Esophagus muscularis mucosa (tissue), 4 donors: ENCODE results near the gene ZWILCH. TPM values are rescaled to one million over a fixed set of nuclear protein-coding genes. Genes with fewer than 3 reads are reported as not detected.

Source experiments
- DNase-seq: peaks from one replicate; pipeline ENCODE4 v3.0.0-alpha.2; 2017; ENCODE audit errors: extremely low spot score
- H3K27ac ChIP-seq, 4 donors: fragments of 200-600 bp; sonication (generic); replicated peaks in 1 of 4; 1 replicate in 3 of 4; 2 replicates in 1 of 4; pipeline ENCODE4 v1.5.1; 2016 to 2019; ENCODE audit warnings: mild to moderate bottlenecking in 1 of 4
- H3K27me3 ChIP-seq, 4 donors: fragments of 200-600 bp; sonication (generic); one replicate each; pipeline versions ENCODE4 v1.5.1 to v1.6.0; 2016 to 2019
- H3K36me3 ChIP-seq, 4 donors: fragments of 200-600 bp; sonication (generic); one replicate each; pipeline ENCODE4 v1.5.1; 2016 to 2019
- H3K4me1 ChIP-seq, 4 donors: fragments of 200-600 bp; sonication (generic); one replicate each; pipeline ENCODE4 v1.5.1; 2016 to 2019
- H3K4me3 ChIP-seq, 4 donors: fragments of 200-600 bp; sonication (generic); 1 replicate in 2 of 4; 2 replicates in 2 of 4; pipeline ENCODE4 v1.5.1; 2016 to 2019; ENCODE audit warnings: mild to moderate bottlenecking in 4 of 4, moderate library complexity in 1 of 4
- H3K9me3 ChIP-seq, 4 donors: fragments of 200-600 bp; sonication (generic); 1 replicate in 3 of 4; 2 replicates in 1 of 4; pipeline ENCODE4 v1.5.1; 2016 to 2019
- CTCF ChIP-seq, 3 experiments: fragments of 200-600 bp in 2 of 3; fragments of 450-650 bp in 1 of 3; sonication (generic) in 2 of 3; IDR thresholded peaks; one replicate each; pipeline ENCODE4 v1.5.1; 2017 to 2019; ENCODE audit warnings: antibody characterized with exemption in 3 of 3, mild to moderate bottlenecking in 2 of 3, moderate library complexity in 1 of 3
- EP300 ChIP-seq: sonication (generic); formaldehyde crosslinking; IDR thresholded peaks from one replicate; pipeline ENCODE4 v1.6.1; 2017; ENCODE audit warnings: antibody characterized with exemption
- POLR2A ChIP-seq: fragments of 450-650 bp; IDR thresholded peaks from one replicate; pipeline ENCODE4 v1.6.1; 2017; ENCODE audit warnings: antibody characterized with exemption, moderate library complexity, mild to moderate bottlenecking, low read depth
- POLR2AphosphoS5 ChIP-seq, 2 donors: sonication (generic); formaldehyde crosslinking; IDR thresholded peaks; one replicate each; pipeline ENCODE4 v1.6.1; 2017; ENCODE audit warnings: antibody characterized with exemption in 2 of 2
- WGBS: methylation state at CpG from one replicate; pipeline ENCODE4 v1.1.5; 2018; 5-methylcytosine and 5-hydroxymethylcytosine counted together
- intact Hi-C: fragments of 100-400 bp; cut with DNase I; formaldehyde crosslinking; loops from one replicate; pipeline ENCODE4 v1.15.1; 2023
- small RNA-seq, 3 donors: library from RNA; depleted of rRNA; stranded (forward); fragments of <200 nt; gene quantifications; one replicate each; pipeline ENCODE3, GENCODE V24; 2016
- total RNA-seq, 4 donors: library from RNA; depleted of rRNA; stranded (reverse); fragments of >200 nt; gene quantifications; one replicate each; pipeline versions ENCODE4 v1.1.0 to v1.2.1, GENCODE V29; 2016

The ZWILCH gene
- total RNA-seq, 4 donors from 2014 or later: 2.1 to 3.3 (median 2.4) TPM

DNA sequence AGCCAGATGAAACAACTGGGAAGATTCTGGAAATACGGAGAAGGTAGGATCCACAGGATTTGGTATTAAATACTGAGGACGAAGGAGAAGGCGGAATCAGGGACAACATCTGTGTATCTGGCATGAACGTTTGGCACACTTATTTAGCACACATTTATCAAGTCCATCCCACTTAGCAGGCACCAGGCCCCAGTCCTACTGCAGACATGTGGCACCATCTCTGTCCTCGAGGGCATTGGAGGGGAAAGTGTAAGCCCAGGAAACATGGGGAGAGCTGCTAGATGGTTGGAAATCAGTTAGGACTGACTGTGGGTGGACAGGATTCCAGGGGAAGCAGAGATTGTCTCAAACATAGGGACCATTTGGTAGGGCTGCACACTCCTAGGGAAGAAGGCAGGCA lies 89.7 kb downstream of the ZWILCH start:
- Histone ChIP-seq H3K27ac (no peak overlapping the region), H3K4me1 (no peaks in the 10 kb centered on the region), H3K4me3 (no peak overlapping the region), H3K36me3 (no peaks in the 10 kb centered on the region), H3K27me3 (no peaks in the 10 kb centered on the region), H3K9me3 (no peaks in the 10 kb centered on the region)
- WGBS: 88% methylated on average over 5 of the region's 5 CpGs
- TF ChIP-seq CTCF (IDR thresholded peaks at IDR 0.05): no peak
- no peak for TF ChIP-seq POLR2AphosphoS5 (IDR thresholded peaks at IDR 0.05)
- no peak for TF ChIP-seq POLR2A
- no peak for TF ChIP-seq EP300
- no peak for DNase-seq
- intact Hi-C loops: no loop called here

DNA sequence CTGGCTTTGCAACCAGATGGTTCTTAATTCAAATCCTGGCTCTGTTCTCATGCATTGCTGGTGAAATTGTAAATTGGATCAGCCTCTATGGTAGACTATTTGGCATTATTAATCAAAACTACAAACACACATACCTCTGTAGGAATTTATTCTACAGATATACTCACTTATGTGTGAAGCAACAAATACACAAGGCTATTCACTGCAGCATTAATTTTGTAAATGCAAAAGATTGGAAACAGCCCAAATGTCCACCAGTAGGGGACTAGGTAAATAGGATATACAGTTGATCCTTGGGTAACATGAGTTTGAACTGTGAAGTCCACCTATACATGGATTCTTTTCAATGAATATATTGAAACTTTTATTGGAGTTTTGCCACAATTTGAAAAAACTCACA lies 90.2 kb downstream of the ZWILCH start:
- H3K4me3 ChIP-seq: no peak overlapping the region
- intact Hi-C loops: no loop called here
- no peaks in the 10 kb centered on the region for H3K9me3 ChIP-seq
- H3K4me1 ChIP-seq: no peaks in the 10 kb centered on the region
- DNase-seq: no peak
- TF ChIP-seq EP300: no peak
- TF ChIP-seq POLR2AphosphoS5 (IDR thresholded peaks at IDR 0.05): no peak
- no peak for TF ChIP-seq POLR2A
- TF ChIP-seq CTCF (IDR thresholded peaks at IDR 0.05): no peak
- H3K36me3 ChIP-seq: no peaks in the 10 kb centered on the region
- H3K27ac ChIP-seq: no peak overlapping the region
- no peaks in the 10 kb centered on the region for H3K27me3 ChIP-seq

GRCh38 chr15:66595931-66596545 lies 90.9 kb downstream of the ZWILCH start:
- Histone ChIP-seq H3K4me1 (no peaks in the 10 kb centered on the region), H3K9me3 (no peaks in the 10 kb centered on the region), H3K36me3 (no peaks in the 10 kb centered on the region), H3K4me3 (no peak overlapping the region), H3K27ac (no peak overlapping the region), H3K27me3 (no peaks in the 10 kb centered on the region)
- intact Hi-C loops: no loop called here
- TF ChIP-seq POLR2AphosphoS5 (IDR thresholded peaks at IDR 0.05): no peak
- TF ChIP-seq CTCF (IDR thresholded peaks at IDR 0.05): no peak
- no peak for TF ChIP-seq EP300
- no peak for TF ChIP-seq POLR2A
- 80% methylated on average over 8 of the region's 8 CpGs for WGBS
- no peak for DNase-seq

DNA sequence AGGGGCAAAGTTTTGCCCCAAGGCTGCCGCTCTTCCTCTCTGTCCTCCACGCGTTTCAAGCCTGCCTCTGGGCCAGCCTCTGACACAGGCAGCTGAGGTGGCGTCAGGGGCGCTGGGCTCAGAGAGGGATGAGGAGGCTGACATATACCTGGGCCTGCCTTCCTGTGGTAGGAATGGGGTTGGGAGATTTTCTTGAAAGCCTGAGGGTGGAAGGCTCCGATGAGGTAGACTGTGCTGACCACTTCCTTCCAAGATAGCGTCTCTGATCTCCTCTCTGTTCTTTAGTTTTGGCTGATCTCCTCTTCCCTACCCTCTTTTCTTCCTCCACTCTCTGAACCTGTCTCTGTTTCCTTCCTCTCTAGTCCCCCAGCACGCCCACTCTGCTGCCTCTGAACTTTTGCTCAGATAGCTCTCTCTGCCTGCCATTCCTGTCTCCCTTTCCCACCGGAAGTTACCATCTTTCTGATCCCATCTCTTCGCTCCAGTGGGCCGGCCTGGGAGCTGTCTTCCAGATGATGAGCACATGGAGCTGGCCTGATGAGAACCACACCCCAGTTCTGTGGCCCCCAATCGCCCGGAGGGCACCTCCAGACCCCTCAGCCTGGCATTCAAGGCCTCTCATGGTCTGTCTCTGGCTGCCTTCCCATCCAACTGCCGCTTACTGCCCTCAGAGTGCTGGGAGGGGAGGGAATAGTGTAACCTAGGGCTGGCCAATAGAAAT lies 93.1 kb downstream of the ZWILCH start:
- TF ChIP-seq CTCF (IDR thresholded peaks at IDR 0.05) (no peak), EP300 (no peak), POLR2AphosphoS5 (IDR thresholded peaks at IDR 0.05) (no peak), POLR2A (no peak)
- 83% methylated on average over 10 of the region's 14 CpGs for WGBS
- no peaks in the 10 kb centered on the region for H3K36me3 ChIP-seq
- no peak overlapping the region for H3K4me3 ChIP-seq
- no peak overlapping the region for H3K27ac ChIP-seq
- DNase-seq: no peak
- H3K4me1 ChIP-seq: no peaks in the 10 kb centered on the region
- intact Hi-C loops: no loop called here
- no peaks in the 10 kb centered on the region for H3K9me3 ChIP-seq
- no peaks in the 10 kb centered on the region for H3K27me3 ChIP-seq

Small RNA genes within 50 kb of the gene (small RNA-seq; reads per million reads assigned to genes)
- 0 to 0.25 (median 0) reads per million in 3 donors for gene MIR4512
- gene RF01159: 0 reads per million in 3 donors
- 0 reads per million in 3 donors for gene SNORD16
- gene SNORD18A: 0 reads per million in 3 donors
- 0 reads per million in 3 donors for gene SNORD18B
- 0 reads per million in 3 donors for gene SNORD18C

Other genes starting within 250 kb of the ZWILCH start
- 10 to 100 TPM; 33.3 to 47.9 (median 34.8) TPM for gene DIS3L, start 211.8 kb upstream of the ZWILCH start, total RNA-seq
- 1 to 10 TPM; 2.9 to 5.3 (median 3.8) TPM for gene TIPIN, start 148.6 kb upstream of the ZWILCH start, total RNA-seq
- 10 to 100 TPM; 29.5 to 37.6 (median 35.9) TPM for gene MAP2K1, start 118.4 kb upstream of the ZWILCH start, total RNA-seq
- 10 to 100 TPM; 23.3 to 44.9 (median 34.7) TPM for gene SNAPC5, start 7.6 kb upstream of the ZWILCH start, total RNA-seq
- gene RPL4, start 471 bp upstream of the ZWILCH start, total RNA-seq: 1,000 to 10,000 TPM; 2,782 to 4,577 (median 3,551) TPM
- gene LCTL, start 60.7 kb downstream of the ZWILCH start, total RNA-seq: not detected
- gene SMAD6, start 196.9 kb downstream of the ZWILCH start, total RNA-seq: 10 to 100 TPM in 3 of 4 donors, 1 to 10 TPM in 1; 9.4 to 18.9 (median 14.3) TPM